ENCODE results near the gene VPS39.

DNA sequence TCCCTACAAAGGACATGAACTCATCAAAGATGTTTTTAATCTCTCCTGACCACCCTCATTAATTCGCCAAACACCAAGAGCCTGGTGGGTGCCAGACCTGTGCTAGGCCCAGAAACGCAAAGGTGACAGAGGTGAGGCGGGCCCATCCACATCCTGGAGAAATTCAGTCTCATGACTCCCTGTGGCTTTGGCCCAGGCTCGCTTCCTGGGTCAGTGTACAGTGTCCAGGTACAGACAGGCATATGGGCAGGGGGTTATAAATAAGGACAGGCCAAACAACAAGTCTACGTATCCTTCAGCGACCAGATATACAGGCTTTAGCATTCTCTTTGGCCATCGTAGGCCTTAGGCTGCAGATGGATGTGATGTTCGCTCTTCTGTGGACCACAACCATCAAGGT, 50.7 kb downstream of the VPS39 start:
- TF ChIP-seq POLR2AphosphoS5 (IDR thresholded peaks at IDR 0.05; ENCODE audit: low read depth, low read length): no peak
- TF ChIP-seq, protein P1, sequence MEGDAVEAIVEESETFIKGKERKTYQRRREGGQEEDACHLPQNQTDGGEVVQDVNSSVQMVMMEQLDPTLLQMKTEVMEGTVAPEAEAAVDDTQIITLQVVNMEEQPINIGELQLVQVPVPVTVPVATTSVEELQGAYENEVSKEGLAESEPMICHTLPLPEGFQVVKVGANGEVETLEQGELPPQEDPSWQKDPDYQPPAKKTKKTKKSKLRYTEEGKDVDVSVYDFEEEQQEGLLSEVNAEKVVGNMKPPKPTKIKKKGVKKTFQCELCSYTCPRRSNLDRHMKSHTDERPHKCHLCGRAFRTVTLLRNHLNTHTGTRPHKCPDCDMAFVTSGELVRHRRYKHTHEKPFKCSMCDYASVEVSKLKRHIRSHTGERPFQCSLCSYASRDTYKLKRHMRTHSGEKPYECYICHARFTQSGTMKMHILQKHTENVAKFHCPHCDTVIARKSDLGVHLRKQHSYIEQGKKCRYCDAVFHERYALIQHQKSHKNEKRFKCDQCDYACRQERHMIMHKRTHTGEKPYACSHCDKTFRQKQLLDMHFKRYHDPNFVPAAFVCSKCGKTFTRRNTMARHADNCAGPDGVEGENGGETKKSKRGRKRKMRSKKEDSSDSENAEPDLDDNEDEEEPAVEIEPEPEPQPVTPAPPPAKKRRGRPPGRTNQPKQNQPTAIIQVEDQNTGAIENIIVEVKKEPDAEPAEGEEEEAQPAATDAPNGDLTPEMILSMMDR (IDR thresholded peaks at IDR 0.05): no peak
- no peak for TF ChIP-seq SIN3A (IDR thresholded peaks at IDR 0.05; ENCODE audit: borderline replicate concordance, insufficient read depth, low read depth, low read length)
- no peak for TF ChIP-seq TCF7L2 (IDR thresholded peaks at IDR 0.05; ENCODE audit: low read depth, low read length)
- TF ChIP-seq, protein P2, sequence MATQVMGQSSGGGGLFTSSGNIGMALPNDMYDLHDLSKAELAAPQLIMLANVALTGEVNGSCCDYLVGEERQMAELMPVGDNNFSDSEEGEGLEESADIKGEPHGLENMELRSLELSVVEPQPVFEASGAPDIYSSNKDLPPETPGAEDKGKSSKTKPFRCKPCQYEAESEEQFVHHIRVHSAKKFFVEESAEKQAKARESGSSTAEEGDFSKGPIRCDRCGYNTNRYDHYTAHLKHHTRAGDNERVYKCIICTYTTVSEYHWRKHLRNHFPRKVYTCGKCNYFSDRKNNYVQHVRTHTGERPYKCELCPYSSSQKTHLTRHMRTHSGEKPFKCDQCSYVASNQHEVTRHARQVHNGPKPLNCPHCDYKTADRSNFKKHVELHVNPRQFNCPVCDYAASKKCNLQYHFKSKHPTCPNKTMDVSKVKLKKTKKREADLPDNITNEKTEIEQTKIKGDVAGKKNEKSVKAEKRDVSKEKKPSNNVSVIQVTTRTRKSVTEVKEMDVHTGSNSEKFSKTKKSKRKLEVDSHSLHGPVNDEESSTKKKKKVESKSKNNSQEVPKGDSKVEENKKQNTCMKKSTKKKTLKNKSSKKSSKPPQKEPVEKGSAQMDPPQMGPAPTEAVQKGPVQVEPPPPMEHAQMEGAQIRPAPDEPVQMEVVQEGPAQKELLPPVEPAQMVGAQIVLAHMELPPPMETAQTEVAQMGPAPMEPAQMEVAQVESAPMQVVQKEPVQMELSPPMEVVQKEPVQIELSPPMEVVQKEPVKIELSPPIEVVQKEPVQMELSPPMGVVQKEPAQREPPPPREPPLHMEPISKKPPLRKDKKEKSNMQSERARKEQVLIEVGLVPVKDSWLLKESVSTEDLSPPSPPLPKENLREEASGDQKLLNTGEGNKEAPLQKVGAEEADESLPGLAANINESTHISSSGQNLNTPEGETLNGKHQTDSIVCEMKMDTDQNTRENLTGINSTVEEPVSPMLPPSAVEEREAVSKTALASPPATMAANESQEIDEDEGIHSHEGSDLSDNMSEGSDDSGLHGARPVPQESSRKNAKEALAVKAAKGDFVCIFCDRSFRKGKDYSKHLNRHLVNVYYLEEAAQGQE (IDR thresholded peaks at IDR 0.05; ENCODE audit: insufficient read depth in 1 of 2, low read depth in 2 of 2, low read length in 1 of 2): no peak

Measured in Panc1 (cell line).